Small intestine (tissue), 7 donors: ENCODE measurements around the gene NUDT15. TPM values are rescaled to one million over a fixed set of nuclear protein-coding genes. Genes with fewer than 3 reads are reported as not detected.
A peak's percentile ranks its signal among the peaks of the same experiment; 100 is the strongest.
"Not testable (repeated sequence)": the region's sequence is repeated elsewhere in the genome, so short reads cannot be mapped to it uniquely, and the experiment has no call there.

ENCODE experiments used
- DNase-seq, 2 donors: peaks; one replicate each; pipeline versions ENCODE4 v3.0.0 to v3.0.0-alpha.2; 2013
- FAIRE-seq: peaks from 2 replicates; lab custom pipeline; 2012; peaks lifted over from hg19 to GRCh38; lab: Jason Lieb, UNC
- H3K27ac ChIP-seq, 3 donors: one replicate each; pipeline ENCODE4 v1.5.1; 2013; ENCODE audit warnings: low read length in 2 of 3, mild to moderate bottlenecking in 2 of 3, control low read depth in 1 of 3, inconsistent platforms in 1 of 3, low read depth in 1 of 3, moderate library complexity in 1 of 3
- H3K27me3 ChIP-seq, 3 donors: one replicate each; pipeline ENCODE4 v1.6.1; 2013; ENCODE audit warnings: low read length in 3 of 3, inconsistent platforms in 1 of 3; ENCODE audit not compliant: control insufficient read depth in 3 of 3, insufficient read depth in 3 of 3
- H3K36me3 ChIP-seq, 3 donors: one replicate each; pipeline ENCODE4 v1.6.1; 2013; ENCODE audit warnings: low read length in 3 of 3, inconsistent platforms in 1 of 3, low read depth in 1 of 3, mild to moderate bottlenecking in 1 of 3, moderate library complexity in 1 of 3; ENCODE audit not compliant: control insufficient read depth in 3 of 3, insufficient read depth in 2 of 3
- H3K4me1 ChIP-seq, 3 donors: one replicate each; pipeline ENCODE4 v1.6.1; 2013; ENCODE audit warnings: low read length in 2 of 3, inconsistent platforms in 1 of 3, low read depth in 1 of 3, mild to moderate bottlenecking in 1 of 3, moderate library complexity in 1 of 3; ENCODE audit not compliant: control insufficient read depth in 3 of 3, insufficient read depth in 2 of 3
- H3K4me3 ChIP-seq, 3 donors: one replicate each; pipeline ENCODE4 v1.5.1; 2013; ENCODE audit warnings: low read length in 3 of 3, control low read depth in 1 of 3, inconsistent platforms in 1 of 3, low read depth in 1 of 3, mild to moderate bottlenecking in 1 of 3, moderate library complexity in 1 of 3
- H3K9me3 ChIP-seq, 2 donors: one replicate each; pipeline ENCODE4 v1.6.1; 2013; ENCODE audit warnings: low read depth in 1 of 2, low read length in 1 of 2; ENCODE audit not compliant: control insufficient read depth in 2 of 2, insufficient read depth in 1 of 2
- WGBS, 3 donors: extraction: QIAGEN DNeasy Blood & Tissue Kit; methylation state at CpG; one replicate each; pipeline ENCODE4 v1.1.7; 2013; 5-methylcytosine and 5-hydroxymethylcytosine counted together
- polyA plus RNA-seq, 4 donors: library from polyadenylated mRNA; stranded (reverse) in 3 of 4; unstranded in 1 of 4; fragments of 200-250 nt in 3 of 4; fragments of 120-200 nt in 1 of 4; gene quantifications; one replicate each; pipeline versions ENCODE4 v1.2.1 to v1.2.3, GENCODE V29; 2013
- donor health status: healthy with polysubstance abuse.
- donor health status: control.
- donor health status: control.
- donor health status: Bipolar disorder and iron deficiency.
- donor health status: healthy.

Gene NUDT15
- polyA plus RNA-seq, 4 donors, result 13.2 to 33.9 (median 23.8) TPM

- Histone ChIP-seq H3K27ac (peak overlapping the region in 2 of 3 donors; percentile 8 to 76), H3K4me1 (peaks cover 4 to 7% (median 6%) of the 10 kb centered on the region in 3 donors), H3K9me3 (peaks cover 0 to 8% of the 10 kb centered on the region in 2 donors), H3K4me3 (no peak overlapping the region), H3K36me3 (peaks cover 0 to 12% (median 2%) of the 10 kb centered on the region in 3 donors), H3K27me3 (no peaks in the 10 kb centered on the region)
- FAIRE-seq (peak; percentile 61), DNase-seq (peak in 1 of 2 donors; percentile 70)
These were observed 6.4 kb downstream of the NUDT15 start for GRCh38 chr13:48043789-48044503.

DNA sequence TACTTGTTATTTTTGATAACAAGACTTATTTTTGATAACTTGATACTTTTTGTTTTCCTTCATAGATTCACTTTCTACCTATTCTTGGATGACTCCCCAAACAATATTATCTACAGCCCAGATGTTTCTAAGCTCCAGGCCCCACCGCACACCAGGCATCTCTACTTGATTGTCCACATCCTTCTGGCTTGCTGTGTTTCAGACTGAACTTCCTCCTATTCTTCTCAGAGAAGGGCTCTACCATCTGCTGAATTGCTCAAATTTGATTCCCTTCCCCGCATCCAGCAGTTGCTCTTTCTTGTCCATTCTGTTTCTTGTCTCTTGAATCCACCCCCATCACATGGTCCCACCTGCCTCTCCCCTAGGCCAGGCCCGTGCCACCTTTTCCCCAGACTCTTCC, 13.0 kb downstream of the NUDT15 start:
- Histone ChIP-seq H3K27me3 (no peaks in the 10 kb centered on the region), H3K36me3 (peaks cover 0 to 25% (median 5%) of the 10 kb centered on the region in 3 donors), H3K4me3 (no peak overlapping the region), H3K9me3 (no peaks in the 10 kb centered on the region), H3K4me1 (no peaks in the 10 kb centered on the region), H3K27ac (no peak overlapping the region)
- FAIRE-seq (no peak), DNase-seq (no peak)
- 87 to 98% (median 96%) methylated on average over 3 of the region's 3 CpGs for WGBS, 3 donors

GRCh38 chr13:48054601-48055000, 17.1 kb downstream of the NUDT15 start:
- H3K27ac ChIP-seq, result no peak overlapping the region
- no peak overlapping the region for H3K4me3 ChIP-seq
- 95 to 97% (median 96%) methylated on average over 6 of the region's 6 CpGs for WGBS, 3 donors
- FAIRE-seq, result no peak
- H3K36me3 ChIP-seq, result peaks cover 0 to 17% (median 3%) of the 10 kb centered on the region in 3 donors
- peaks cover 0 to 3% of the 10 kb centered on the region in 2 donors for H3K9me3 ChIP-seq
- no peak for DNase-seq
- no peaks in the 10 kb centered on the region for H3K27me3 ChIP-seq
- H3K4me1 ChIP-seq, result no peaks in the 10 kb centered on the region

GRCh38 chr13:48055712-48056111, 18.2 kb downstream of the NUDT15 start:
- Histone ChIP-seq H3K36me3 (peaks cover 0 to 12% (median 3%) of the 10 kb centered on the region in 3 donors), H3K27me3 (no peaks in the 10 kb centered on the region), H3K4me1 (no peaks in the 10 kb centered on the region), H3K9me3 (peaks cover 0 to 3% of the 10 kb centered on the region in 2 donors), H3K27ac (no peak overlapping the region), H3K4me3 (no peak overlapping the region)
- DNase-seq (no peak), FAIRE-seq (no peak)
- WGBS, 3 donors, result 83 to 88% (median 88%) methylated on average over 5 of the region's 5 CpGs

GRCh38 chr13:48058536-48058935, 21.0 kb downstream of the NUDT15 start:
- H3K27me3 ChIP-seq, H3K27ac ChIP-seq, DNase-seq, H3K4me1 ChIP-seq, FAIRE-seq, H3K36me3 ChIP-seq, H3K9me3 ChIP-seq, H3K4me3 ChIP-seq: not testable (repeated sequence)
- WGBS, 3 donors, result 96 to 98% (median 97%) methylated on average over 6 of the region's 6 CpGs

- not testable (repeated sequence) for H3K27me3 ChIP-seq
These were observed 22.4 kb downstream of the NUDT15 start for GRCh38 chr13:48059951-48060350.

DNA sequence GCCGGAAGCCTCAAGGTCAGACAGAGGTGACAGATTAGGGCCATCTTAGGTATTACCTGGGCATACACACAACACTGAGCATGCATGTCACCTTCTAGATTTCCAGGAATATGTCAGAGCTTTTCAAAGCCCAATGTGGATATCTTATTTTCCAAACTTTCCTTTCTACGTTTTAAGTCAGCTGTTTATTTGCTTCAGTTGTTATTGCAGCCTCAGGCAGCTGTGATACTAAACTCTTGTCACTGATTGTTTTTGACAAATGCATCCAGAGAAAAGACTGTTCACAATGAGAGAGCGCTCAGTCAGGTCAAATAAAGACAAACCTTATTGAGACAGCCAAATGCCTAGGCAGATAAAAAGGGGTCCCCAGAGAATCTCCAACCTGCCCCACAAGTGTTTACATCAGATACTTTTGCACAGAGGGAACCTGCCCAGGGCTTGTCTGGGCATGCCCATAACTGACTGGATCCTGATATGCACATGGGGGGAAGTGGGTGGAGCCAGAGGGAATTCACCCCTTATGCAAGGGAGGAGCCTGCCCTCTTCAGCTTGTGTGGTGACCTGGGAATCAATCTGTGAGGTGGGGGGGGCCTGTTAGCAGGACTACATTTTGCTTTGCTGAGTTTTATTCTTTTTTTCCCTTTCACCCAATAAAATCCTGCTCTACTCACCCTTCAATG, 28.9 kb downstream of the NUDT15 start:
- Histone ChIP-seq H3K27ac (no peak overlapping the region), H3K4me3 (no peak overlapping the region), H3K27me3 (no peaks in the 10 kb centered on the region), H3K4me1 (no peaks in the 10 kb centered on the region), H3K9me3 (peaks cover 0 to 41% of the 10 kb centered on the region in 2 donors), H3K36me3 (peaks cover 4 to 19% (median 14%) of the 10 kb centered on the region in 3 donors)
- FAIRE-seq (no peak), DNase-seq (no peak)
- WGBS, 3 donors, result 93 to 99% (median 97%) methylated on average over 3 of the region's 3 CpGs

More at GRCh38 chr13:48059951-48060350, 22.4 kb downstream of the NUDT15 start:
- 60 to 75% (median 70%) methylated on average over 5 of the region's 5 CpGs for WGBS, 3 donors
- H3K4me1 ChIP-seq, FAIRE-seq, DNase-seq, H3K9me3 ChIP-seq, H3K36me3 ChIP-seq, H3K27ac ChIP-seq, H3K4me3 ChIP-seq: not testable (repeated sequence)

DNA sequence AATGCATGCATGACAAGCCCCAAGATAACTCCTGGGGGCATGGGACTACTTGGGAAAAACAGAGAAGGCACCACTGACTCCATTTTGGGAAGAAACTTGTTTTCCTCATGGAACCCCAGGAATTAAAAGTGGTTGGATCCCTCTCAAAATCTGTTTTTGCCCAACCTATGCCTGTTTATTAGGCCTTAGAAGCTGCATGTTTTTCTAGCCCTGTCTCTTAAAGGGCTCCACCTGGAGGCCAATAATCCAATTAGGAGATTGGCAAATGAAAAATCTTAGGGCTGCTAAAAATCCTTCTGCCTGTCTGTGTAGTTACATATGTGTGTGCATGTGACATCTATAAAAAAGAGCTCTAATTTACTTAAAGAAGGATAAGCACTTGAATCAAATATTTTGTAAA, 30.5 kb downstream of the NUDT15 start:
- no peaks in the 10 kb centered on the region for H3K27me3 ChIP-seq
- FAIRE-seq, result no peak
- H3K4me1 ChIP-seq, result no peaks in the 10 kb centered on the region
- peaks cover 12 to 29% (median 25%) of the 10 kb centered on the region in 3 donors for H3K36me3 ChIP-seq
- H3K4me3 ChIP-seq, result no peak overlapping the region
- peaks cover 0 to 53% of the 10 kb centered on the region in 2 donors for H3K9me3 ChIP-seq
- H3K27ac ChIP-seq, result no peak overlapping the region
- no peak for DNase-seq
